K562 (cell line): ENCODE results near the gene PRKAR2B. TPM values are rescaled to one million over a fixed set of nuclear protein-coding genes. Genes with fewer than 3 reads are reported as not detected.
A peak's percentile ranks its signal among the peaks of the same experiment; 100 is the strongest.

Experiments used
- ATAC-seq: fragments of 200-7000 bp; cut with Tn5 transposase; 3 replicates; pipeline ENCODE4 v1.9.1; 2020; ENCODE audit warnings: moderate library complexity
- BruUV-seq: library from RNA; stranded (reverse); fragments of 400-500 nt; replicated peaks from 2 replicates; lab custom pipeline; 2021; lab: Mats Ljungman, UMichigan
- CTCF ChIA-PET: fragments of 300-600 bp; formaldehyde crosslinking; extraction: SDS; loops from one replicate; lab custom pipeline; 2021; ENCODE audit warnings: low intra/inter-chr PET ratio; lab: Yijun Ruan, JAX
- POLR2A ChIA-PET: fragments of 300-600, 350-650 bp; sonication (Branson Sonifier 250); formaldehyde crosslinking; extraction: SDS; loops from one replicate; lab custom pipeline; 2021; ENCODE audit warnings: antibody characterized with exemption, inconsistent platforms; lab: Yijun Ruan, JAX
- DNase-seq, 4 experiments: peaks; one replicate each; pipeline versions ENCODE4 v3.0.0 to v3.0.0-alpha.2; 2011 to 2018; ENCODE audit warnings: low spot score in 3 of 4, mixed read lengths in 3 of 4; ENCODE audit errors: extremely low read depth in 1 of 4
- FAIRE-seq: peaks from 2 replicates; lab custom pipeline; 2011; peaks lifted over from hg19 to GRCh38; lab: Jason Lieb, UNC
- H2AFZ ChIP-seq: 2 replicates; pipeline ENCODE4 v1.6.0; 2011; ENCODE audit warnings: low read depth, low read length, control low read depth, inconsistent platforms
- H3K27ac ChIP-seq: fragments of 200-600 bp; 3 replicates; pipeline ENCODE4 v1.8.0; 2011; ENCODE audit warnings: low read depth, mild to moderate bottlenecking, control low read depth, inconsistent platforms, low read length, moderate library complexity, mixed read lengths; ENCODE audit errors: extremely low read depth
- H3K27me3 ChIP-seq, 2 experiments: fragments of 300-600 bp in 1 of 2; 2 replicates in 1 of 2; 3 replicates in 1 of 2; pipeline versions ENCODE4 v1.6.0 to v1.8.0; 2011; ENCODE audit warnings: inconsistent platforms in 2 of 2, low read length in 2 of 2, mild to moderate bottlenecking in 1 of 2, mixed read lengths in 1 of 2, moderate library complexity in 1 of 2; ENCODE audit not compliant: control insufficient read depth in 2 of 2, insufficient read depth in 2 of 2
- H3K36me3 ChIP-seq: fragments of 300-600 bp; 3 replicates; pipeline ENCODE4 v1.8.0; 2011; ENCODE audit warnings: mild to moderate bottlenecking, low read length, inconsistent platforms; ENCODE audit not compliant: control insufficient read depth, insufficient read depth
- H3K4me1 ChIP-seq, 2 experiments: fragments of 200-600 bp in 1 of 2; replicated peaks in 1 of 2; 2 replicates in 1 of 2; 3 replicates in 1 of 2; pipeline versions ENCODE4 v1.5.1 to v1.8.0; 2011; ENCODE audit warnings: inconsistent platforms in 2 of 2, low read length in 2 of 2, mild to moderate bottlenecking in 1 of 2, mixed read lengths in 1 of 2, moderate library complexity in 1 of 2; ENCODE audit not compliant: control insufficient read depth in 2 of 2, insufficient read depth in 2 of 2
- H3K4me2 ChIP-seq: 2 replicates; pipeline ENCODE4 v1.6.1; 2011; ENCODE audit warnings: low read length, control low read depth, inconsistent platforms, mixed read lengths; ENCODE audit not compliant: insufficient read depth
- H3K4me3 ChIP-seq: fragments of 200-600 bp; sonication (generic), shearing (Covaris generic); 2 replicates; pipeline ENCODE4 v1.5.1; 2016; ENCODE audit warnings: control low read depth, inconsistent platforms
- H3K79me2 ChIP-seq: fragments of 200-600 bp; 3 replicates; pipeline ENCODE4 v1.8.0; 2011; ENCODE audit warnings: low read length, inconsistent platforms; ENCODE audit not compliant: control insufficient read depth, insufficient read depth
- H3K9ac ChIP-seq, 2 experiments: 2 replicates each; pipeline versions ENCODE4 v1.6.0 to v1.6.1; 2011; ENCODE audit warnings: low read depth in 2 of 2, low read length in 2 of 2, control low read depth in 1 of 2, inconsistent platforms in 1 of 2, mild to moderate bottlenecking in 1 of 2, mixed read lengths in 1 of 2; ENCODE audit not compliant: insufficient read depth in 1 of 2
- H3K9me1 ChIP-seq: one replicate; pipeline ENCODE4 v1.6.0; 2011; ENCODE audit warnings: inconsistent platforms, mild to moderate bottlenecking, low read length, moderate library complexity; ENCODE audit not compliant: control insufficient read depth, insufficient read depth
- H3K9me3 ChIP-seq: replicated peaks from 2 replicates; pipeline ENCODE4 v1.5.1; 2011; ENCODE audit warnings: low read depth, low read length, inconsistent platforms; ENCODE audit not compliant: control insufficient read depth, insufficient read depth
- H4K20me1 ChIP-seq: replicated peaks from 2 replicates; pipeline ENCODE4 v1.6.1; 2011; ENCODE audit warnings: low read length, inconsistent platforms, mixed read lengths; ENCODE audit not compliant: control insufficient read depth, insufficient read depth
- CHD4 ChIP-seq: fragments of 200-600 bp; sonication (generic); IDR thresholded peaks from 3 replicates; pipeline ENCODE4 v1.6.1; 2012; ENCODE audit warnings: low read depth, mild to moderate bottlenecking, mixed read lengths, low read length, inconsistent platforms; ENCODE audit not compliant: insufficient read depth, insufficient replicate concordance, poor library complexity, severe bottlenecking
- FOXP1 ChIP-seq: sonication (generic); formaldehyde crosslinking; IDR thresholded peaks from 2 replicates; pipeline ENCODE4 v1.8.0; 2022; ENCODE audit warnings: mild to moderate bottlenecking, missing genetic modification reagents
- GTF2F1 ChIP-seq: IDR thresholded peaks from 2 replicates; pipeline ENCODE4 v1.6.1; 2011; ENCODE audit warnings: low read depth, low read length, improper control_type of control experiment
- KLF6 ChIP-seq: fragments of 250-450 bp; sonication (Bioruptor Pico); IDR thresholded peaks from 2 replicates; pipeline ENCODE4 v1.4.0; 2020; ENCODE audit warnings: mild to moderate bottlenecking, moderate library complexity, borderline replicate concordance
- PHB2 ChIP-seq: fragments of 450-650 bp; IDR thresholded peaks from 2 replicates; pipeline ENCODE4 v1.6.1; 2017; ENCODE audit warnings: low read depth
- PRDM10 ChIP-seq: fragments of 450-650 bp; IDR thresholded peaks from 2 replicates; pipeline ENCODE4 v1.6.1; 2018; ENCODE audit not compliant: partially characterized antibody
- ZNF24 ChIP-seq: fragments of 450-650 bp; IDR thresholded peaks from 2 replicates; pipeline ENCODE4 v1.6.1; 2016
- ZNF280B ChIP-seq: fragments of 250-450 bp; sonication (Bioruptor Pico); IDR thresholded peaks from 2 replicates; pipeline ENCODE4 v1.5.1; 2021; ENCODE audit warnings: mild to moderate bottlenecking
- ZNF318 ChIP-seq, 2 experiments: fragments of 450-650 bp; IDR thresholded peaks; 2 replicates each; pipeline ENCODE4 v1.6.1; 2016; ENCODE audit warnings: mild to moderate bottlenecking in 2 of 2, borderline replicate concordance in 1 of 2, low read depth in 1 of 2, moderate library complexity in 1 of 2
- WGBS: fragments of 100-300 bp; shearing (Covaris generic); methylation state at CpG from one replicate; pipeline ENCODE4 v1.1.6; 2016; ENCODE audit warnings: low coverage, mixed read lengths; ENCODE audit not compliant: insufficient coverage; ENCODE audit errors: missing lambda C conversion rate; 5-methylcytosine and 5-hydroxymethylcytosine counted together
- in situ Hi-C: fragments of 300-500 bp; cut with MboI; formaldehyde crosslinking; loops from 4 replicates; pipeline ENCODE4 v1.15.0; 2018; ENCODE audit warnings: inconsistent platforms, mixed read lengths
- intact Hi-C: fragments of 100-400 bp; cut with micrococcal nuclease; formaldehyde crosslinking; loops from 2 replicates; pipeline ENCODE4 v1.14.2; 2022
- polyA plus RNA-seq, 8 experiments: library from polyadenylated mRNA; depleted of rRNA in 4 of 8; stranded (reverse) in 5 of 8; unstranded in 3 of 8; fragments of >200 nt; fragmentation: Nextera tagmentation in 2 of 8; fragmentation: Illumina TruSeq in 1 of 8; extraction: Ambion mirVana in 2 of 8; extraction: Trizol in 1 of 8; gene quantifications; 2 replicates each; pipeline versions ENCODE4 v1.2.1 to v1.2.3, GENCODE V29; 2011 to 2014; ENCODE audit warnings: inconsistent platforms in 1 of 8, missing spikeins in 1 of 8
- total RNA-seq, 7 experiments: library from RNA; depleted of rRNA in 6 of 7; stranded (reverse); fragments of >200 nt in 6 of 7; fragmentation: Illumina TruSeq in 2 of 7; extraction: Trizol in 2 of 7; gene quantifications; 2 replicates each; pipeline versions ENCODE4 v1.2.1 to v1.2.3, GENCODE V29; 2011 to 2021; ENCODE audit warnings: low replicate concordance in 1 of 7

The PRKAR2B gene
- total and polyA plus RNA-seq, 9 of the 15 experiments (the other 6 are each of a cell fraction or from before 2014, with no cell fraction given), result 59.0 to 173 (median 129) TPM

GRCh38 chr7:107020400-107020799 is 24.1 kb upstream of the PRKAR2B start:
- in situ Hi-C loops (no loop called here), intact Hi-C loops (no loop called here)
- H3K36me3 ChIP-seq, result no peaks in the 10 kb centered on the region
- FAIRE-seq (no peak), DNase-seq (no peak), ATAC-seq (no peak)
- no peaks in the 10 kb centered on the region for H3K27me3 ChIP-seq
- no peak overlapping the region for H3K9ac ChIP-seq
- BruUV-seq, result no TSS peak
- H3K4me1 ChIP-seq, result peaks cover 20 to 49% of the 10 kb centered on the region in 2 experiments
- H3K79me2 ChIP-seq, result no peaks in the 10 kb centered on the region
- H2AFZ ChIP-seq, result no peak overlapping the region
- no peaks in the 10 kb centered on the region for H4K20me1 ChIP-seq
- ChIA-PET POLR2A (interaction anchor here (0.6 to 3.6 kb wide), 5 partner anchors 9 to 464 kb away, joined by 3 to 30 read pairs (median 3); no protein-coding TSS in a partner anchor), CTCF (no interaction called here)
- peaks cover 5% of the 10 kb centered on the region for H3K9me3 ChIP-seq
- WGBS, result 77% methylated on average over 5 of the region's 5 CpGs
- H3K27ac ChIP-seq, result no peak overlapping the region
- no peak overlapping the region for H3K4me3 ChIP-seq
- H3K9me1 ChIP-seq, result no peaks in the 10 kb centered on the region
- H3K4me2 ChIP-seq, result no peak overlapping the region
- TF ChIP-seq FOXP1, result no peak
- no peak for TF ChIP-seq KLF6 (CRISPR knock-in tag)
- TF ChIP-seq ZNF280B, result no peak
- no peak for TF ChIP-seq PRDM10
- TF ChIP-seq ZNF24, result no peak
- TF ChIP-seq CHD4, result no peak
- peak; percentile 49; the same call in 1 of the 2 replicates for TF ChIP-seq PHB2
- TF ChIP-seq ZNF318 (IDR thresholded peaks at IDR 0.05; ENCODE audit: borderline replicate concordance in 1 of 2, low read depth in 1 of 2), result no peak
- TF ChIP-seq GTF2F1, result no peak
